NCI-H2029 treated with DMSO at 0.1 percent for 48 hours (cell line): ENCODE results near the gene RUNDC3A.
"Not testable (repeated sequence)": the region's sequence is repeated elsewhere in the genome, so short reads cannot be mapped to it uniquely, and the experiment has no call there.

Experiments used
- DNase-seq: peaks from one replicate; lab custom pipeline; 2025; lab: John Stamatoyannopoulos, UW

The RUNDC3A gene

DNA sequence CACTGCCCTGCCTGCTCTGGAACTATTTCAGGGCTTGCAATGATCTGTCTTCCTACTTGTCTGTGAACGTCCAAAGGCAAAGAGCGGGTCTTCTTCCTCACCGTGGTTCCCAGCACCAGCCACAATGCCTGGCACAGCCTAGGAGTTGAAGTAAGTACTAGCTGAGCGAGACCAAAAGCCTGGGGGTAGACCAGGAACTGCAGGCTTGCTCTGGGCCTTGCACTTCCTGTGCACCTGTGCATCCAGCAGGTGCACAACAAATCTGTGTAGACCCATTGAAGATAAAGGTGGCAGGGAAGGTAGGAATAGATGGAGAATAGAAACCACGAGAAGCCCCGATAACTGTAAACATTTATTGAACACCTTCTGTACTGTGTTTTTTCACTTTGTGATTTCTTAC, 50.6 kb downstream of the RUNDC3A start:
- DNase-seq = no peak

GRCh38 chr17:44359458-44360143, 51.2 kb downstream of the RUNDC3A start:
- DNase-seq = no peak

- no peak for DNase-seq
Measured at GRCh38 chr17:44360144-44360533, 51.7 kb downstream of the RUNDC3A start.

- DNase-seq = no peak
Measured at GRCh38 chr17:44360826-44361225, 52.4 kb downstream of the RUNDC3A start.

- no peak for DNase-seq
Measured at GRCh38 chr17:44361292-44362260, 53.2 kb downstream of the RUNDC3A start.

DNA sequence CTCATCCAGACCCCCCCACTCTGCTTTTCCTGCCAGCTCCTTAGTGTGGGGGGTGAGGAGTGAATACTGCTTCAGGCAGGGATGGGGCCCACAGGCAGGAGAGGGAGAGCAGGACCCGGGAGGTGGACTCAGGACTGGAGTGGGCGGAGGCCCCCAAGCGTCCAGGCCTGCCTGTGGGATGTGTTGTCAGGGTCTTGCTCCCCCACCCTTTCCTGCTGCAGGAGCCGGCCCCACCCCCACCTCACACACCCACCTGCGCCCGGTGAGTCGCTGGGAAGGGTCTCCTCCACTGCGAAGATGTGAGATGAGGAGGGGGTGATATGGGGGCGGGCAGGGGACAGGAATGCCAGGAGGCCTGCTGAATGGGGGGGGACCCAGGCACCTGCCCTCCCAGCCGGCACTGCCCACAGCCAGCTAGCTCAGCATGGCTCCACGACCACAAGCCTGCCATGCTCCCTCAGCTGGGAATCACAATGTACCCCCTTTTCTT, 54.1 kb downstream of the RUNDC3A start:
- DNase-seq = no peak

DNA sequence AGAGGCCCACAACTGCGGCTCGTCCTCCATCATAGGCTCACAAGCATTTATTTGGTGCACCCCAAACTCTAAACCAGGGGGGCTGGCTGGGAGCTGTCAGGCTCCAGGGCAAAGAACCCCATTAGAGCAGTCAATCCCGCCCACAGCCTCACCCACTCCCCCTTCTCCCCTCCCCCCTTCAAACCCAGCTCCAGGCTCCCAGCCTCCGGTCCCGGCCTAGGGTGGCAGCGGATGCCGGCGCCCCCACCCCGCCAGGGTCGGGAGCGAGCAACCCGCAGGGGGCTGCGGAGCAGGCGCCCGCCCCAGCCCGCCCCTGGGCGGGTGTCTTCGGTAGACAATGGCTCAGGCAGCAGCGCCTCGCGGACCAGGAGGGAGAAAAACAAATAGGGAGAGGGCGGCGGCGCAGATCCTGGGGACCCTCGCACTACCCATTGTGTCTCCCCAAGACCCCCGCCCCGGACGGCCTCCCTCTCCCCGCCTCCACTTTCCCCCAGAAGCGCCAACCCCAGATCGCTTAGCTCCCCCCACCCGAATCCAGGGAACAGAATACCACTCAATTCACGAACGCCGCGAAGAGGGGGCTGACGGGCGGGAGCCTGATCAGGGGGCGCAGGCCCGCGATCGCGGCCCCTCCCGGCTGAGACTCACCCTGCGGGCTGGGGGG, 54.7 kb downstream of the RUNDC3A start:
- DNase-seq = no peak

DNA sequence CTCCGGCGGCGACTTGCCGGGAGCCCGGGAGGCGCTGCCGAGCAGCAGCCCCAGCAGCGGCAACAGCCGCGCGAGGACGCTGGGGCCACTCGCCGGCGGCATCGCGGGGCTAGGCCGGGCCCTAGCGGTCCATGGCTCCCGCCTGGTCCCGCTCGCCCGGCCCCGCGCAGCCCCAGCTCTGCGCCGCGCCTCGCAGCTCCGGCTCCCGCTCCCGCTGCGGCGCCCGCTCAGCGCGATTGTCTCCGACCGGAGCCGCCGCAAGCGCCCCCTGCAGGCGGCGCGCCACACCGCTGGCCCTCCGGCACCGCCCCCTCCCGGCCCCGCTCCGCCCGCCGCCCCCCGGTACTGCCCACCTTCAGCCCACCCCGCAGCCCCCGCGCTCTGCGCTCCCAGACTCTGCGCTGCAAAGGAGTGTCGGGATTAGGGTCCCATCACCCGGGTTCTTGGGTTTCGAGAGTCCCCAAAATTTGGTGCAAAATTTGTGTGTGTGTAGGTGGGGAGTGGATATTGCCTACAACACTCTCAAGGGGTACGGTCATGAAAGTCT, 55.3 kb downstream of the RUNDC3A start, which contains the start of gene FAM171A2:
Gene FAM171A2 (minus strand): TSS at position 241 of the 547 bp plus-strand sequence. CDS start 139 bp downstream, at position 102.
- no peak for DNase-seq

DNA sequence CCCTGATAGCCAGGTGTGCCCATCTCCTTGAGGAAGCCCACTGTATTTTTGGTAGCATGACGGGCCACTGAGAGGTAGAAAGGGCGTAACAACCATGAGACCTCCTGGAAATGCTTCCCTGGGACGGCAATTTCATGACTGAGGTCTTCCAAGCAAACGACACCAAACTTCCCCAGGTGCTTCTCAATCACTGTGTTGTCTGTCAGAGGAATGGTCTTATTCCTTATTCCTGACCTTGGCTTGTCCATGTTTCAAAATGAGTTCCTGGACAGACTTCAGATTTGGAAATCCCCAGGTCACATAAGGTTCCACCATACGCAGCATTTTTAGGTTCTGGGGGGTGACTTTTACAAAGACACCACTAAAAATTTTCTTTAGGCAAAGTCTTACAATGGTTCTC, 56.6 kb downstream of the RUNDC3A start:
- DNase-seq = not testable (repeated sequence)

DNA sequence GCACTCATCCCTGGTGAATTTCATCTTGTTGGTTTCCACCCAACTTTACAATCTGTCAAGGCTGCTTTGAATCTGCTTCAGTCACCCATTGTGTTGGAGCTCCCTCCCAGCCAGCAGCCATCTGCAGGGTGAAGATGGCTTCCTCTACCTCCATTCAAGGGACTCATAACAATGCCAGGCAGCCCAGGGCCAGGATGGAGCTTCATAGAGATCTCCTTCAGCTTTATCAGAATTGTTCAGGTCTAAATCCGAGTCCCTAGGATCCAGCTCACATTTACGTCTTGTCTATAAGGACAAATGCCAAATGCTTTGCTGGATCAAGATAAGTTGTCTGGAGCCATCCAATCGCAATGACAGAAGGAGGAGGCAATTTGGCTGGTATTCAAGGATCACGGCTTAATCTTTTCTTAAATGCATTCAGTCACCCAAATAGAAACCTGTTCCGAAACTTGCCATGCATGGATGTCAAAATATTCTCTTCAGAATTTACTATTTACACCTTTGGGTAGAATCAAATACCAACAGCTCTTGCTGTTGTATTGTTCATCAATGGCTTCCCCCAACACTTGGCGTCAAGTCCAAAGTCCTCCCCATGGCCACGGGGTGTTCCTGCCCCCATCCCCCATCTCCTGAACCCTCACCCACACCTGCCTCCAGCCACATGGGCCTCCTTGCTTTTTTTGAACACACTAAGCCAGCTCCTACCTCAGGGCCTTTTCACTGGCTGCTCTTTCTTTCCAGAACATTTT, 59.0 kb downstream of the RUNDC3A start:
- no peak for DNase-seq
